HG02678 (cell line): ENCODE results near the gene SOAT2.

ENCODE experiments used
- ATAC-seq: cut with Tn5 transposase; IDR thresholded peaks from one replicate; pipeline ENCODE4 v1.9.1; 2021; ENCODE audit warnings: mild to moderate bottlenecking, moderate library complexity; ENCODE audit not compliant: unreplicated experiment

The SOAT2 gene

GRCh38 chr12:53102883-53103807 is at the start of gene SOAT2:
Gene SOAT2, plus strand, starts transcription at chr12:53103486. Its CDS starts 92 bp downstream, at chr12:53103578.
- peak; percentile 64 for ATAC-seq

GRCh38 chr12:53054112-53054878 is 49.0 kb upstream of the SOAT2 start:
- ATAC-seq, result peak; percentile 94

GRCh38 chr12:53055471-53056266 is 47.6 kb upstream of the SOAT2 start:
- no peak for ATAC-seq

GRCh38 chr12:53056296-53056695 is 47.0 kb upstream of the SOAT2 start:
- ATAC-seq, result no peak

GRCh38 chr12:53056901-53057300 is 46.4 kb upstream of the SOAT2 start:
- no peak for ATAC-seq

GRCh38 chr12:53057816-53058500 is 45.3 kb upstream of the SOAT2 start:
- ATAC-seq, result no peak

GRCh38 chr12:53058674-53059433 is 44.4 kb upstream of the SOAT2 start:
- no peak for ATAC-seq

GRCh38 chr12:53059434-53060063 is 43.7 kb upstream of the SOAT2 start:
- no peak for ATAC-seq

- no peak for ATAC-seq
Observed at GRCh38 chr12:53060064-53060720, 43.1 kb upstream of the SOAT2 start.

- ATAC-seq, result no peak
Observed at GRCh38 chr12:53060721-53061276, 42.5 kb upstream of the SOAT2 start.

- no peak for ATAC-seq
Observed at GRCh38 chr12:53061404-53062010, 41.8 kb upstream of the SOAT2 start.

GRCh38 chr12:53062011-53062961 is 41.0 kb upstream of the SOAT2 start:
- no peak for ATAC-seq

- no peak for ATAC-seq
Observed at GRCh38 chr12:53062977-53063707, 40.1 kb upstream of the SOAT2 start.

GRCh38 chr12:53063708-53064612 is 39.3 kb upstream of the SOAT2 start:
- ATAC-seq, result no peak
